ENCODE data around the gene FBXL16.

FBXL16 gene

DNA sequence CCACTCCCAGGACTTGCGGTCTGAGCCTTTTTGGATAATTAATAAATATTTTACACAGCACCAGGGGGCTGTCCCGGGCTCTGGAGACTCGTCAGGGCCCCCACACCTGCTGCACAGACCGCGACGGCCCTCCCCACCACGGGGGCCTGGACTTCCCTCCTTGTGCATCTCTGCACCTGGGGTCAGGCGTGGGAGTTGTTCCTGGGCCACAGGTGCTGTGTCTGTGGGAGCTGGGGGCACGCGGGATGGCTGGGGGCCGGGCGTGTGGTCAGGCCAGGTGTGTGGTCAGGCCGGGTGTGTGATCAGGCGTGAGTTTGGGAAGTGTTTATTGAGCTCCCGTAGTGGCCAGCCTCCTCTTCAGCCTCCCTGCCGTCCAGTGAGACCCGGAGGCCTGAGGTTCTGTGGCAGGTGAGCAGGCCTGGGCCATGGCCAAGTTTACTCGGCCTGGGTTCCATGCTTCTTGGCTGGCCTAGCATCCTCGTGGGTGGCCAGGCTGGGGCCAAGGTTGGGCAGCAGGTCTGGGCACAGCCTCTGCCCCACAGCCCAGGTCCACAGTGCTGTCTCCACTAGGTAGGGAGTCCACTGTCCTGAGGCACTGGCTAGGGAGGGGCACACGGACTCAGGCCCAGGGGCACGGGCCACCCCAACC lies 27.3 kb downstream of the FBXL16 start:
- Histone ChIP-seq H3K4me3 (ENCODE audit: low read depth, low read length) (no peak overlapping the region), H3K27me3 (ENCODE audit: control insufficient read depth, insufficient read depth, low read length) (no peaks in the 10 kb centered on the region), H2AFZ (no peak overlapping the region), H3K27ac (no peak overlapping the region), H3K4me2 (ENCODE audit: low read length) (no peak overlapping the region), H3K36me3 (ENCODE audit: control insufficient read depth, insufficient read depth, low read length) (no peaks in the 10 kb centered on the region), H3K9ac (no peak overlapping the region), H3K4me1 (peaks cover 6% of the 10 kb centered on the region), H3K9me3 (ENCODE audit: control insufficient read depth, low read length) (no peaks in the 10 kb centered on the region), H3K79me2 (peaks cover 4% of the 10 kb centered on the region)
- TF ChIP-seq, protein P1, sequence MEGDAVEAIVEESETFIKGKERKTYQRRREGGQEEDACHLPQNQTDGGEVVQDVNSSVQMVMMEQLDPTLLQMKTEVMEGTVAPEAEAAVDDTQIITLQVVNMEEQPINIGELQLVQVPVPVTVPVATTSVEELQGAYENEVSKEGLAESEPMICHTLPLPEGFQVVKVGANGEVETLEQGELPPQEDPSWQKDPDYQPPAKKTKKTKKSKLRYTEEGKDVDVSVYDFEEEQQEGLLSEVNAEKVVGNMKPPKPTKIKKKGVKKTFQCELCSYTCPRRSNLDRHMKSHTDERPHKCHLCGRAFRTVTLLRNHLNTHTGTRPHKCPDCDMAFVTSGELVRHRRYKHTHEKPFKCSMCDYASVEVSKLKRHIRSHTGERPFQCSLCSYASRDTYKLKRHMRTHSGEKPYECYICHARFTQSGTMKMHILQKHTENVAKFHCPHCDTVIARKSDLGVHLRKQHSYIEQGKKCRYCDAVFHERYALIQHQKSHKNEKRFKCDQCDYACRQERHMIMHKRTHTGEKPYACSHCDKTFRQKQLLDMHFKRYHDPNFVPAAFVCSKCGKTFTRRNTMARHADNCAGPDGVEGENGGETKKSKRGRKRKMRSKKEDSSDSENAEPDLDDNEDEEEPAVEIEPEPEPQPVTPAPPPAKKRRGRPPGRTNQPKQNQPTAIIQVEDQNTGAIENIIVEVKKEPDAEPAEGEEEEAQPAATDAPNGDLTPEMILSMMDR (IDR thresholded peaks at IDR 0.05): no peak

DNA sequence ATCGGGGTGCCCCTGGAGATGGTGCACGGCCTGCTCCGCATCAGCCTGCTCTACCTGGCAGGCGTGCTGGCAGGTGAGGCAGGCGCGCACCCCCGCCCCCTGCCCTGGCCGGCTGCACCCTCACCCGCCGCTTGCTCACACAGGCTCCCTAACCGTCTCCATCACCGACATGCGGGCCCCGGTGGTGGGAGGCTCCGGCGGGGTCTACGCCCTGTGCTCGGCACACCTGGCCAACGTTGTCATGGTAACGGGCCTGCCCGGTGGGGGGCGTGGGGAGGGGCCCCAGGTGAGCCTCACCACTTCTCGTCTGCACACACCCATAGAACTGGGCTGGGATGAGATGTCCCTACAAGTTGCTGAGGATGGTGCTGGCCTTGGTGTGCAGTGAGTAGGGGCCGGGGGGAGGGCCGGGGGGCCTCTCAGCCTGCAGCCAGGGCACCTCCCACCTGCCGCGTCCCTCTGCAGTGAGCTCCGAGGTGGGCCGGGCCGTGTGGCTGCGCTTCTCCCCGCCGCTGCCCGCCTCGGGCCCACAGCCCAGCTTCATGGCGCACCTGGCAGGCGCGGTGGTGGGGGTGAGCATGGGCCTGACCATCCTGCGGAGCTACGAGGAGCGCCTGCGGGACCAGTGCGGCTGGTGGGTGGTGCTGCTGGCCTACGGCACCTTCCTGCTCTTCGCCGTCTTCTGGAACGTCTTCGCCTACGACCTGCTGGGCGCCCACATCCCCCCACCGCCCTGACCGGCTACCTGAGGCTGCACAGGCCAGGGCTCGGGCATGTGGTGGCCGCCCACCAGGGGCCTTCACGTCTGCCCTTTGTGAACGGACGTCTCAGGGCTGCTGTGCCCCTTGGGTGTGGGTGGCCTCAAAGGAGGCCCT lies 28.0 kb downstream of the FBXL16 start:
- Histone ChIP-seq H3K27me3 (ENCODE audit: control insufficient read depth, insufficient read depth, low read length) (no peaks in the 10 kb centered on the region), H3K4me2 (ENCODE audit: low read length) (no peak overlapping the region), H3K36me3 (ENCODE audit: control insufficient read depth, insufficient read depth, low read length) (no peaks in the 10 kb centered on the region), H3K4me1 (peaks cover 6% of the 10 kb centered on the region), H3K4me3 (ENCODE audit: low read depth, low read length) (no peak overlapping the region), H3K27ac (no peak overlapping the region), H2AFZ (no peak overlapping the region), H3K9me3 (ENCODE audit: control insufficient read depth, low read length) (no peaks in the 10 kb centered on the region), H3K79me2 (peaks cover 4% of the 10 kb centered on the region), H3K9ac (no peak overlapping the region)
- TF ChIP-seq, protein P1 (IDR thresholded peaks at IDR 0.05): no peak

GRCh38 chr16:676913-677312 lies 28.7 kb downstream of the FBXL16 start:
- H3K36me3 ChIP-seq (ENCODE audit: control insufficient read depth, insufficient read depth, low read length): no peaks in the 10 kb centered on the region
- H2AFZ ChIP-seq: no peak overlapping the region
- peaks cover 4% of the 10 kb centered on the region for H3K79me2 ChIP-seq
- no peak overlapping the region for H3K4me3 ChIP-seq (ENCODE audit: low read depth, low read length)
- no peak overlapping the region for H3K4me2 ChIP-seq (ENCODE audit: low read length)
- H3K9ac ChIP-seq: no peak overlapping the region
- H3K27ac ChIP-seq: no peak overlapping the region
- H3K9me3 ChIP-seq (ENCODE audit: control insufficient read depth, low read length): no peaks in the 10 kb centered on the region
- TF ChIP-seq, protein P1 (IDR thresholded peaks at IDR 0.05): no peak
- H3K4me1 ChIP-seq: peaks cover 6% of the 10 kb centered on the region
- H3K27me3 ChIP-seq (ENCODE audit: control insufficient read depth, insufficient read depth, low read length): no peaks in the 10 kb centered on the region

GRCh38 chr16:676565-676902 lies 29.1 kb downstream of the FBXL16 start:
- H3K9ac ChIP-seq: no peak overlapping the region

More at GRCh38 chr16:676565-676902, 29.1 kb downstream of the FBXL16 start:
- TF ChIP-seq, protein P1 (IDR thresholded peaks at IDR 0.05): no peak
- Histone ChIP-seq H3K27me3 (ENCODE audit: control insufficient read depth, insufficient read depth, low read length) (no peaks in the 10 kb centered on the region), H3K4me1 (peaks cover 5% of the 10 kb centered on the region), H2AFZ (no peak overlapping the region), H3K79me2 (peaks cover 2% of the 10 kb centered on the region), H3K36me3 (ENCODE audit: control insufficient read depth, insufficient read depth, low read length) (no peaks in the 10 kb centered on the region), H3K4me2 (ENCODE audit: low read length) (no peak overlapping the region), H3K9me3 (ENCODE audit: control insufficient read depth, low read length) (no peaks in the 10 kb centered on the region), H3K27ac (no peak overlapping the region), H3K4me3 (ENCODE audit: low read depth, low read length) (no peak overlapping the region)

All from parathyroid adenoma (tissue), 2 donors.